ENCODE results near the gene COQ2.

DNA sequence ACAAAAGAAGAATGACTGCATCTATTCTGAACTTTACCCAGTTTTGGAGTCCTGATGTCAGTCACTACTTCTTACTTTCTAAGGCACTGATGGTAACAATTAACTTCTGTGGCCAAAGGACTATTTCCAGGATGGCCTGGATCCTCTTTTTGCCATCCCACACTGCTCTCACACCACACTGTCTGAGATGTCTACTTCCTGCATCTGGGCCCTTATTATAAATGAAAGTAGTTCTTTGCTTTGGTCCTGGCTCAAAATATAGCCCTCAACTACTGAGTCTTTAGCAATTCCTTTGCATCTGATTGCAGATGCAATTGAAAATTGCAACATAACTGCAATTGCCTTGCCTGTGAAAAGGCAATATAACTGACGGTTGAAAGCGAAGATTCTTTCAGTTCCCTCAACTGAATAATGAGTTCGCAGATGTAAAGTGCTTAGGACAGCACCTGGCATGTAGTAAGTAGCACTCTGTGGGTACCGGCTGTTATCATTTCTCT lies 44.2 kb downstream of the COQ2 start:
- TF ChIP-seq, protein P1, sequence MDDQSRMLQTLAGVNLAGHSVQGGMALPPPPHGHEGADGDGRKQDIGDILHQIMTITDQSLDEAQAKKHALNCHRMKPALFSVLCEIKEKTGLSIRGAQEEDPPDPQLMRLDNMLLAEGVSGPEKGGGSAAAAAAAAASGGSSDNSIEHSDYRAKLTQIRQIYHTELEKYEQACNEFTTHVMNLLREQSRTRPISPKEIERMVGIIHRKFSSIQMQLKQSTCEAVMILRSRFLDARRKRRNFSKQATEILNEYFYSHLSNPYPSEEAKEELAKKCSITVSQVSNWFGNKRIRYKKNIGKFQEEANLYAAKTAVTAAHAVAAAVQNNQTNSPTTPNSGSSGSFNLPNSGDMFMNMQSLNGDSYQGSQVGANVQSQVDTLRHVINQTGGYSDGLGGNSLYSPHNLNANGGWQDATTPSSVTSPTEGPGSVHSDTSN (CRISPR knock-in tag; IDR thresholded peaks at IDR 0.05) = no peak
- TF ChIP-seq, protein P2, sequence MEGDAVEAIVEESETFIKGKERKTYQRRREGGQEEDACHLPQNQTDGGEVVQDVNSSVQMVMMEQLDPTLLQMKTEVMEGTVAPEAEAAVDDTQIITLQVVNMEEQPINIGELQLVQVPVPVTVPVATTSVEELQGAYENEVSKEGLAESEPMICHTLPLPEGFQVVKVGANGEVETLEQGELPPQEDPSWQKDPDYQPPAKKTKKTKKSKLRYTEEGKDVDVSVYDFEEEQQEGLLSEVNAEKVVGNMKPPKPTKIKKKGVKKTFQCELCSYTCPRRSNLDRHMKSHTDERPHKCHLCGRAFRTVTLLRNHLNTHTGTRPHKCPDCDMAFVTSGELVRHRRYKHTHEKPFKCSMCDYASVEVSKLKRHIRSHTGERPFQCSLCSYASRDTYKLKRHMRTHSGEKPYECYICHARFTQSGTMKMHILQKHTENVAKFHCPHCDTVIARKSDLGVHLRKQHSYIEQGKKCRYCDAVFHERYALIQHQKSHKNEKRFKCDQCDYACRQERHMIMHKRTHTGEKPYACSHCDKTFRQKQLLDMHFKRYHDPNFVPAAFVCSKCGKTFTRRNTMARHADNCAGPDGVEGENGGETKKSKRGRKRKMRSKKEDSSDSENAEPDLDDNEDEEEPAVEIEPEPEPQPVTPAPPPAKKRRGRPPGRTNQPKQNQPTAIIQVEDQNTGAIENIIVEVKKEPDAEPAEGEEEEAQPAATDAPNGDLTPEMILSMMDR (tag by site-specific recombination; IDR thresholded peaks at IDR 0.05) = no peak
